Central memory CD4-positive, alpha-beta T cell (primary cell): Measurements from ENCODE around the gene KLK14.

ENCODE experiments used
- DNase-seq: peaks from one replicate; pipeline ENCODE4 v3.0.0; 2022

KLK14 gene

GRCh38 chr19:51040151-51040550 is 42.5 kb downstream of the KLK14 start:
- DNase-seq, result no peak

GRCh38 chr19:51036519-51036918 is 46.2 kb downstream of the KLK14 start:
- DNase-seq, result no peak

GRCh38 chr19:51034704-51035103 is 48.0 kb downstream of the KLK14 start, which contains the start of gene KLK12:
KLK12 (minus strand) TSS chr19:51035002; CDS start chr19:51034621, 381 bp downstream.
- no peak for DNase-seq

- no peak for DNase-seq
Observed at GRCh38 chr19:51031880-51032225, 50.8 kb downstream of the KLK14 start.

- DNase-seq, result no peak
Observed at GRCh38 chr19:51031220-51031879, 51.3 kb downstream of the KLK14 start.

GRCh38 chr19:51030631-51031030 is 52.1 kb downstream of the KLK14 start:
- no peak for DNase-seq

- no peak for DNase-seq
Observed at GRCh38 chr19:51029718-51030117, 53.0 kb downstream of the KLK14 start.
